ENCODE data around the gene ZNF425.

The ZNF425 gene, protein sequence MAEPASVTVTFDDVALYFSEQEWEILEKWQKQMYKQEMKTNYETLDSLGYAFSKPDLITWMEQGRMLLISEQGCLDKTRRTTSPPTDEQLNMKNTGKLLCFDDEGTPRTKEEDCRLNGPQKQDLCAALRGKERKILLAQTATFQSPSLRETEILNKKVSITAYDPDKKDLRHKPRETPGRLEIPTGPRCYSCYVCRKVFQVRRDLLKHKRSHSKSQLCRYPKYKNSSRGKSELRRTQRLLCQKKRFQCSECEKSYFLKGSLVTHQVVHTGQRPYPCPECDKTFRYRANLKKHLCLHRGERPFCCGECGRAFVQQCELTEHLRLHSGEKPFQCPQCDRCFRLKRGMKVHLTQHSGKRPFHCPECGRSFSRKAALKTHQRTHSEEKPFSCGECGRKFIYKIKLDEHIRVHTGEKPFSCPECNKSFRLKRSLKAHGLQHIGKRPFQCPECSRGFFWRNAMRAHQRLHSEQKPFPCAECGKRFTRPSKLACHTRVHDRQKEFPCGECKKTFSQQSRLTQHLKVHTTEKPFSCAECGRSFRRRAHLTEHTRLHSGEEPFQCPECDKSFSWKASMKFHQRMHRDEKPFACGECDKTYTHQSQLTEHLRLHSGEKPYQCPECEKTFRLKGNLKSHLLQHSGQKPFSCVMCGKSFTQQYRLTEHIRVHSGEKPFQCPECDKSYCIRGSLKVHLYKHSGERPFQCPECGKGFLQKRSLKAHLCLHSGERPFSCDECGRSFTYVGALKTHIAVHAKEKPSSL

GRCh38 chr7:149125863-149126661 lies at the start of gene ZNF425:
Gene ZNF425, minus strand, starts transcription at chr7:149126324. Its CDS starts 111 bp downstream, at chr7:149126213.
- ATAC-seq = peak; percentile 95
- peaks cover 27% of the 10 kb centered on the region for H3K4me1 Mint-ChIP-seq
- H3K36me3 Mint-ChIP-seq = peaks cover 19% of the 10 kb centered on the region
- no peaks in the 10 kb centered on the region for H3K27me3 Mint-ChIP-seq
- peak within 1 kb of the TSS; percentile 91 for H3K27ac Mint-ChIP-seq
- H3K9me3 Mint-ChIP-seq = peaks cover 5% of the 10 kb centered on the region
- peak within 1 kb of the TSS; percentile 95 for H3K4me3 Mint-ChIP-seq

- no peak overlapping the region for H3K27ac Mint-ChIP-seq
- peaks cover 38% of the 10 kb centered on the region for H3K36me3 Mint-ChIP-seq
Measured at GRCh38 chr7:149175150-149175549, 49.0 kb upstream of the ZNF425 start.

DNA sequence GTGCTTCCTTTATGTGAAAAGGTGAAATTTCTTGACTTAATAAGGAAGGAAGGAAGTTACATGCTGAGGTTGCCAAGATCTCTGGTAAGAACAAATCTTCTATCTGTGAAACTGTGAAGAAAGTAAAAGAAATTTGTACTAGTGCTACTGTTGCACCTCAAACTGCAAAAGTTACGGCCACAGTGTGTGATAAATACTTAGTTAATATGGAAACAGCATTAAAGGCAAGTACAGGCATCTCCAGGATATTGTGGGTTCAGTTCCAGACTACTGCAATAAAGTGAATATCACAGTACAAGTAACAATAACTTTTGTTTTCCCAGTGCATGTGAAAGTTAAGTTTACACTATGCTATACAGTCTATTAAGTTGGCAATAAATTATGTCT lies 46.4 kb upstream of the ZNF425 start:
- H3K9me3 Mint-ChIP-seq = no peaks in the 10 kb centered on the region
- no peak for ATAC-seq
- no peaks in the 10 kb centered on the region for H3K27me3 Mint-ChIP-seq
- no peak overlapping the region for H3K27ac Mint-ChIP-seq
- H3K4me3 Mint-ChIP-seq = no peak overlapping the region
- H3K36me3 Mint-ChIP-seq = peaks cover 26% of the 10 kb centered on the region
- no peaks in the 10 kb centered on the region for H3K4me1 Mint-ChIP-seq

More at GRCh38 chr7:149175150-149175549, 49.0 kb upstream of the ZNF425 start:
- Mint-ChIP-seq H3K9me3 (no peaks in the 10 kb centered on the region), H3K4me1 (no peaks in the 10 kb centered on the region), H3K4me3 (no peak overlapping the region), H3K27me3 (no peaks in the 10 kb centered on the region)
- ATAC-seq = no peak

DNA sequence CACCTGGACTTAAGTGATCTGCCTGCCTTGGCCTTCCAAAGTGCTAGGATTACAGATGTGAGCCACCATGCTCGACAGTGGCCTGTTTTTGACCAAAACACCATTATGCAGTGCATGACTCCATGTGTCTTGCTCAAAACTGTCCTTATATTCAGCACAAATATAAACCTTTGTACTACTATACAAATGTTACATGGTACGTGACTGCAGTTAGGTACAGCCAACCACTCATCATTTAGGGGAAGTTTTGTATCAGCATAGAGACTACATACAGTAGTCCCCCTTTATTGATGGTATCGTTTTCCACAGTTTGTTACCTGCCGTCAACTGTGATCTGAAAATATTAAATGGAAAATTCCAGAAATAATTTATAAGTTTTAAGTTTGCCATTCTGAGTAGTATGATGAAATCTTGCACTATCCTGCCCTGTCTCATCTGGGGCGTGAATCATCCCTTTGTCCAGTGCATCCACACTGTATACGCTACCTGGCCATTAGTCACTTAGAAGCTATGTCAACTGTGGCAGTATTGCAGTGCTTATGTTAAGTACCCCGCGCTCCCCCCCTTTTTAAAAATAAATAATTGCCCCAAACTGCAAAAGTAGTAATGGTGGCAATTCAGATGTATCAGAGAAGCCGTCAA lies 45.9 kb upstream of the ZNF425 start:
- ATAC-seq = no peak
- no peak overlapping the region for H3K4me3 Mint-ChIP-seq
- H3K27ac Mint-ChIP-seq = no peak overlapping the region
- no peaks in the 10 kb centered on the region for H3K27me3 Mint-ChIP-seq
- H3K36me3 Mint-ChIP-seq = peaks cover 20% of the 10 kb centered on the region
- H3K4me1 Mint-ChIP-seq = no peaks in the 10 kb centered on the region
- no peaks in the 10 kb centered on the region for H3K9me3 Mint-ChIP-seq

DNA sequence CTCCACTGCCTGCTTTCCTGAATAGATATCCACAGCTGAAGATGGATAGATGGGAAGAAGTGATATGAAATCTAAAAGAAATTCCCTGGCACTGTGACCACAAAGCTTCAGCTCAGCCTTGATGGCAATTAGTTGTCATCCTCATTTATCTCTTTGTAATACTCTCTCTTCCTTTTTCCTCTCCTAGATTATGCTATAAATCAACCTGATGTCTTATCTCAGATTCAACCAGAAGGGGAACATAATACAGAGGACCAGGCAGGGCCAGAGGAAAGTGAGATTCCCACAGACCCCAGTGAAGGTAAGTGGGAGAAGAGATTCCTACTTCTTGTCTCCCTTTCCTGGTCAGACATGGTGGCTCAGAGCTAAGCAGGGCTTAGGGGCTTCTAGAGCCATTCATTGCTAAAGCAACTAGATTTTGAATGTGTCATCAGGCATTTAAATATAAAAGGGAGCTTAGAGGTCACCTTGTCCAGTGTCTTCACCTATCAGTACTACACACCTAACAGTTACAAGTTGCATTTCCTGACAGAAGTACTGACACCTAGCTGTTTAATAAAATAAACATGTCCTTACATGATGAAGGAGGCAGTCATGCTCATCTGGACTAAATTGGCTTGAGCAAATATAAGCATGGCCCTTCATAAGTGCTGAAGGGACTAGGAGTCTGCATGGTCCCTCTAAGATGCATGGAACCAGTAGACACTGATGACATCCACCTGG lies 40.7 kb upstream of the ZNF425 start:
- Mint-ChIP-seq H3K27ac (no peak overlapping the region), H3K36me3 (peaks cover 32% of the 10 kb centered on the region)

GRCh38 chr7:149166142-149166541 lies 40.0 kb upstream of the ZNF425 start:
- peaks cover 38% of the 10 kb centered on the region for H3K36me3 Mint-ChIP-seq
- no peaks in the 10 kb centered on the region for H3K27me3 Mint-ChIP-seq
- no peak overlapping the region for H3K4me3 Mint-ChIP-seq
- no peaks in the 10 kb centered on the region for H3K9me3 Mint-ChIP-seq
- peaks cover 4% of the 10 kb centered on the region for H3K4me1 Mint-ChIP-seq
- H3K27ac Mint-ChIP-seq = no peak overlapping the region
- ATAC-seq = no peak

More for the DNA sequence above, 40.7 kb upstream of the ZNF425 start:
- Mint-ChIP-seq H3K4me3 (no peak overlapping the region), H3K9me3 (no peaks in the 10 kb centered on the region), H3K27me3 (no peaks in the 10 kb centered on the region), H3K4me1 (no peaks in the 10 kb centered on the region)
- ATAC-seq = no peak

GRCh38 chr7:149161241-149161848 lies 35.2 kb upstream of the ZNF425 start:
- Mint-ChIP-seq H3K27me3 (no peaks in the 10 kb centered on the region), H3K4me1 (peaks cover 18% of the 10 kb centered on the region), H3K27ac (peak overlapping the region; percentile 49), H3K4me3 (no peak overlapping the region), H3K36me3 (peaks cover 46% of the 10 kb centered on the region), H3K9me3 (no peaks in the 10 kb centered on the region)
- no peak for ATAC-seq

- Mint-ChIP-seq H3K36me3 (peaks cover 51% of the 10 kb centered on the region), H3K27ac (no peak overlapping the region), H3K9me3 (no peaks in the 10 kb centered on the region), H3K27me3 (no peaks in the 10 kb centered on the region), H3K4me1 (peaks cover 27% of the 10 kb centered on the region), H3K4me3 (no peak overlapping the region)
- no peak for ATAC-seq
Measured at GRCh38 chr7:149156898-149157297, 30.8 kb upstream of the ZNF425 start.

GRCh38 chr7:149154056-149154455 lies 27.9 kb upstream of the ZNF425 start:
- no peaks in the 10 kb centered on the region for H3K27me3 Mint-ChIP-seq
- no peaks in the 10 kb centered on the region for H3K9me3 Mint-ChIP-seq
- ATAC-seq = no peak
- H3K36me3 Mint-ChIP-seq = peaks cover 54% of the 10 kb centered on the region
- no peak overlapping the region for H3K27ac Mint-ChIP-seq
- no peak overlapping the region for H3K4me3 Mint-ChIP-seq
- H3K4me1 Mint-ChIP-seq = peaks cover 31% of the 10 kb centered on the region

DNA sequence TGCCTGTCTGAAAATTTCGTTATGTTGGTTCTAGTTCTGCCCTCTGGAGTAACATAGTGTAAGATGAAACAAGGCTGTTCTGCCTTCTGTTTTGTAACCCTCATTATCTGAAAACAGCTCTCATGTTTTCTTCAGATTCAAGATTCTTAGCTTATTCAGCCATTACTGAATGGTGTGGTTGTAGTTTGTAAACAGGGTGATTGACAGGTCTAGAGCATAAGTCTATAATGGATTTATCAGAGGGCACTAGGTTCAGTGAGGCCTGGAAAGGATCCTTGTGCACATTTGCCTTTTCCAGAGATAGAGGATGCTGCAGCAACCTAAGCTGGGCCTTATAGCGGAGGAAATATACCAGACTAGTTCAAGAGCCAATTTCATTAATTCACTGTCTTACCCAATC lies 27.2 kb upstream of the ZNF425 start:
- H3K27me3 Mint-ChIP-seq = no peaks in the 10 kb centered on the region
- H3K9me3 Mint-ChIP-seq = no peaks in the 10 kb centered on the region
- no peak overlapping the region for H3K4me3 Mint-ChIP-seq
- no peak for ATAC-seq
- H3K27ac Mint-ChIP-seq = no peak overlapping the region
- H3K36me3 Mint-ChIP-seq = peaks cover 52% of the 10 kb centered on the region
- H3K4me1 Mint-ChIP-seq = peaks cover 36% of the 10 kb centered on the region

GRCh38 chr7:149150981-149151380 lies 24.9 kb upstream of the ZNF425 start:
- Mint-ChIP-seq H3K9me3 (no peaks in the 10 kb centered on the region), H3K4me3 (no peak overlapping the region), H3K4me1 (peaks cover 31% of the 10 kb centered on the region), H3K27me3 (no peaks in the 10 kb centered on the region), H3K36me3 (peaks cover 30% of the 10 kb centered on the region), H3K27ac (no peak overlapping the region)
- no peak for ATAC-seq

GRCh38 chr7:149147752-149148653 lies 21.9 kb upstream of the ZNF425 start:
- Mint-ChIP-seq H3K9me3 (no peaks in the 10 kb centered on the region), H3K4me1 (peaks cover 31% of the 10 kb centered on the region), H3K27ac (peak overlapping the region; percentile 83), H3K4me3 (peak overlapping the region; percentile 86), H3K36me3 (peaks cover 12% of the 10 kb centered on the region), H3K27me3 (no peaks in the 10 kb centered on the region)
- peak; percentile 57 for ATAC-seq

- Mint-ChIP-seq H3K4me1 (peaks cover 31% of the 10 kb centered on the region), H3K9me3 (no peaks in the 10 kb centered on the region), H3K36me3 (peaks cover 12% of the 10 kb centered on the region), H3K27me3 (no peaks in the 10 kb centered on the region), H3K27ac (peak within 1 kb of the TSS; percentile 83), H3K4me3 (peak within 1 kb of the TSS; percentile 86)
- peak; percentile 91 for ATAC-seq
Measured at GRCh38 chr7:149147072-149147751, 21.1 kb upstream of the ZNF425 start, which contains the start of gene ZNF398. Gene ZNF398, plus strand, starts transcription at chr7:149147453. Its CDS starts 290 bp downstream, at chr7:149147743.

Measured in stimulated activated memory B cell treated with anti-CD40 and anti-IgM and Interleukin-4, amounts not matched to agents 10 μg/mL and 1 μg/mL and 100 μg/mL, for 72 hours (primary cell).